Spinal cord (tissue), 10 donors: Measurements from ENCODE around the gene KCNQ5. TPM values are rescaled to one million over a fixed set of nuclear protein-coding genes. Genes with fewer than 3 reads are reported as not detected.
A peak's percentile ranks its signal among the peaks of the same experiment; 100 is the strongest.

Experiments
- DNase-seq, 6 donors: peaks; one replicate each; pipeline versions ENCODE4 v3.0.0 to v3.0.0-alpha.2; 2013 to 2015; ENCODE audit warnings: low spot score in 6 of 6, low read depth in 4 of 6
- H3K27ac ChIP-seq: one replicate; pipeline ENCODE4 v1.5.1; 2013; ENCODE audit warnings: low read depth, low read length, control low read depth
- H3K27me3 ChIP-seq: one replicate; pipeline ENCODE4 v1.6.1; 2013; ENCODE audit warnings: low read length; ENCODE audit not compliant: control insufficient read depth, insufficient read depth
- H3K36me3 ChIP-seq: one replicate; pipeline ENCODE4 v1.6.1; 2013; ENCODE audit warnings: low read length; ENCODE audit not compliant: control insufficient read depth, insufficient read depth
- H3K4me1 ChIP-seq: one replicate; pipeline ENCODE4 v1.6.1; 2013; ENCODE audit warnings: low read length; ENCODE audit not compliant: control insufficient read depth, insufficient read depth
- H3K4me3 ChIP-seq: one replicate; pipeline ENCODE4 v1.5.1; 2013; ENCODE audit warnings: low read depth, low read length, control low read depth
- H3K9me3 ChIP-seq: one replicate; pipeline ENCODE4 v1.6.1; 2013; ENCODE audit warnings: low read length; ENCODE audit not compliant: control insufficient read depth, insufficient read depth
- WGBS: methylation state at CpG from one replicate; pipeline ENCODE4 v1.1.5; 2013; ENCODE audit warnings: missing lambda C conversion rate; ENCODE audit not compliant: insufficient coverage; 5-methylcytosine and 5-hydroxymethylcytosine counted together
- polyA plus RNA-seq, 2 donors: library from polyadenylated mRNA; unstranded; fragments of 120-200 nt; gene quantifications; one replicate each; pipeline ENCODE4 v1.2.1, GENCODE V29; 2013; ENCODE audit not compliant: insufficient read length in 2 of 2
- total RNA-seq, 2 donors: library from RNA; depleted of rRNA in 1 of 2; stranded (reverse); fragments of 120-200 nt in 1 of 2; fragments of >200 nt in 1 of 2; gene quantifications; one replicate each; pipeline versions ENCODE4 v1.2.3 to v1.2.4, GENCODE V29; 2013 to 2014
- donor health status: healthy.

The KCNQ5 gene
- total and polyA plus RNA-seq, 4 donors = 2.4 to 9.2 (median 6.5) TPM

DNA sequence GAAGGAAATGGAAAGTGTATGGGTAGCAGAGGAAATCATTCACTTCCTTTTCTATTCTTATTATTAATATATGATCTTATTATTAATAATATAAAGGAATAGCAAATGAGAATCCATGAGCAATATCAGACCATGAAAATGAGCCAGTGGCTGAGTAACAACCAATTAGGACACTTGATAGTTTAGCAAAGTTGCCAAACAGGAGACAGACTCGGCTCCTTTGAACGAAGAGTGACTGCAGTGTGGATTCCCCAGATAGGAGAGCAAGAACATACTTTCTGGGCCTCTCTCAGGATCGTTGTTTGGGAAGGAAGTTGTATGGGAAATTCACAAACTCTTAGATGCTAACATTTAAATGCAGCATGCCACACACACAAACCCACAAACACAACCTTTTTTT, 381.4 kb downstream of the KCNQ5 start:
- no peaks in the 10 kb centered on the region for H3K4me1 ChIP-seq
- no peak overlapping the region for H3K4me3 ChIP-seq
- no peaks in the 10 kb centered on the region for H3K36me3 ChIP-seq
- no peak for DNase-seq
- no peaks in the 10 kb centered on the region for H3K9me3 ChIP-seq
- no peak overlapping the region for H3K27ac ChIP-seq
- H3K27me3 ChIP-seq = no peaks in the 10 kb centered on the region
- WGBS = 50% methylated on average over 1 of the region's 3 CpGs

DNA sequence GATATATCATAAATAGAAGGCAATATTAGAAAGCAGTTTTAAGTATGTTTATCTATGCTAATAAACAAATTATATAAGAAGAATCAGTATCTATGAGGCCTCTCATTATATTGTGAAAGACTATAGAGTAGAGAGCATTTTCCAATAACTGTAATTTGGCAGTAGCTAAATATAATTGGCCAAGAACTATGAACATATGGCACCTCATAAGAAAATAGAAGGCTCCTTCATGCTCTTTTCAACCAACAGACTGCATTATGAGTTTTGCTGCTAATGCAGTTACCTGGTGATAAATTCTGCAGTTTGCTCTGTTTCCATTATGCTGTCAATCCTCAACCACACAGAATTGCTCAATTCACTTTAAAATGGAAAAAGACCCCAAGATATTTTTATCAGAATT, 382.4 kb downstream of the KCNQ5 start:
- Histone ChIP-seq H3K36me3 (no peaks in the 10 kb centered on the region), H3K9me3 (no peaks in the 10 kb centered on the region), H3K27me3 (no peaks in the 10 kb centered on the region), H3K4me3 (no peak overlapping the region), H3K27ac (no peak overlapping the region), H3K4me1 (no peaks in the 10 kb centered on the region)
- DNase-seq = peak in 1 of 6 donors; percentile 51

DNA sequence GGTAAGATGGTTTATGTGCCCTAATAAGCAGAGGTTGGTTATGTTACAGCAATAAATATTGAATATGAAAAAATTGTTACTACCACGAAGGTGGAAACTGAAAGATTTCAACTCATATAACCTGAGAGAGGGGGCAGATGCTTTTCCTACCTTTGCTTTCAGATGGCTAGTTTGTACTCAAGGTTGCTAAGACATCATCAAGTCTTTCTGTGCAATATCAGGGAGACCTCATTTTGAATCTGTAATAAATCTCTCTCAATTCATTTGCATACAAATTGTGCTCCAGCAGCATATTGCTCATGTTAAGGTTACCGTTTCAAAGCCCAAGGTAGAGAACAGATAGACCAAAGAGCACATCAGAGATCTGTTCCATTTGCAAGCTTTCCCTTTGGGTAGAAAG, 383.0 kb downstream of the KCNQ5 start:
- no peaks in the 10 kb centered on the region for H3K27me3 ChIP-seq
- no peak overlapping the region for H3K27ac ChIP-seq
- no peaks in the 10 kb centered on the region for H3K36me3 ChIP-seq
- H3K9me3 ChIP-seq = no peaks in the 10 kb centered on the region
- DNase-seq = peak in 1 of 6 donors; percentile 58
- no peaks in the 10 kb centered on the region for H3K4me1 ChIP-seq
- H3K4me3 ChIP-seq = no peak overlapping the region
- WGBS = no CpG with 5 or more reads among the region's 2 CpGs

DNA sequence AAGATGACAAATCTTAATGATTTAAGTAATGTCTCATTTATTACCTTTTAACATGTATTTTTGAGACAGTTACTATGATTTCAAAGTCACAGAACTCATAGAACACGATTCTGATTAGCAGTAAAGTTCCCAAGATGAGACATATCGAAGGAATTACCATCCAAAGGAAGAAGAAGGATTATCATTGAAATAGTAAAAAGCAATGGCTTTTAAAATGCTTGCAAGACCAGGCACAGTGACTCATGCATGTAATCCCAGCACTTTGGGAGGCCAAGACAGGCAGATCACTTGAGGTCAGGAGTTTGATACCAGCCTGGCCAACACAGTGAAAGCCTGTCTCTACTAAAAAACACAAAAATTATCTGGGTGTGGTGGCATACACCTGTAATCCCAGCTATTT, 384.3 kb downstream of the KCNQ5 start:
- Histone ChIP-seq H3K4me3 (no peak overlapping the region), H3K27me3 (no peaks in the 10 kb centered on the region), H3K36me3 (no peaks in the 10 kb centered on the region), H3K9me3 (no peaks in the 10 kb centered on the region), H3K27ac (no peak overlapping the region), H3K4me1 (no peaks in the 10 kb centered on the region)
- WGBS = no CpG with 5 or more reads among the region's 2 CpGs
- no peak for DNase-seq

- 20% methylated on average over 1 of the region's 3 CpGs for WGBS
Measured at GRCh38 chr6:73011945-73012344, 390.1 kb downstream of the KCNQ5 start.

GRCh38 chr6:73017476-73017875, 395.6 kb downstream of the KCNQ5 start:
- peak in 5 of 6 donors; percentile 18 to 86 (median 36) for DNase-seq
- no peaks in the 10 kb centered on the region for H3K9me3 ChIP-seq
- H3K4me1 ChIP-seq = peaks cover 3% of the 10 kb centered on the region
- H3K36me3 ChIP-seq = no peaks in the 10 kb centered on the region
- WGBS = 33% methylated on average over 2 of the region's 2 CpGs
- H3K27ac ChIP-seq = no peak overlapping the region
- H3K27me3 ChIP-seq = no peaks in the 10 kb centered on the region
- H3K4me3 ChIP-seq = no peak overlapping the region

More at GRCh38 chr6:73011945-73012344, 390.1 kb downstream of the KCNQ5 start:
- H3K27me3 ChIP-seq = no peaks in the 10 kb centered on the region
- no peaks in the 10 kb centered on the region for H3K9me3 ChIP-seq
- no peaks in the 10 kb centered on the region for H3K36me3 ChIP-seq
- H3K27ac ChIP-seq = no peak overlapping the region
- no peak overlapping the region for H3K4me3 ChIP-seq
- H3K4me1 ChIP-seq = no peaks in the 10 kb centered on the region
- DNase-seq = no peak

DNA sequence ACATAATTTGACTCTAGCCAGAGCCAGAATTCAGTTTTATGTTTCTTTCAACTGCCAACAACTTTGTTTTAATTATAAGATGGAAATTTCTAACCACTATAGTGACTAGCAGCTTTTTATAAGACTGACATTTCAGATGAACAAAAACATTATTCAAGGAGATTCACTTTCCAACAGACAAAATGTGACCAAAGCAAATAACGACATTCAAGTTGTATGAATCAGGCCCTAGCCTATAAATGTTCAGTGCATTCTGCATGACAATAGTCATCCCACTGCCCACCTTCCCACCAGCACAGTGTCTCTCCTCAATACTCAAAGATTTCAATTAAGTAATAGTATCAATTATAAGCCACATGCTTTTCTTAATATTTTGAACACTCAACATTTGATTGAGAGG, 402.7 kb downstream of the KCNQ5 start:
- Histone ChIP-seq H3K27me3 (no peaks in the 10 kb centered on the region), H3K9me3 (no peaks in the 10 kb centered on the region), H3K27ac (no peak overlapping the region), H3K4me1 (peaks cover 2% of the 10 kb centered on the region), H3K36me3 (no peaks in the 10 kb centered on the region), H3K4me3 (no peak overlapping the region)
- DNase-seq = no peak
- WGBS = no CpG with 5 or more reads among the region's 1 CpG

- Histone ChIP-seq H3K4me3 (no peak overlapping the region), H3K27me3 (no peaks in the 10 kb centered on the region), H3K27ac (no peak overlapping the region), H3K9me3 (no peaks in the 10 kb centered on the region), H3K36me3 (no peaks in the 10 kb centered on the region), H3K4me1 (peaks cover 2% of the 10 kb centered on the region)
- no peak for DNase-seq
Measured at GRCh38 chr6:73027691-73028090, 405.8 kb downstream of the KCNQ5 start.

DNA sequence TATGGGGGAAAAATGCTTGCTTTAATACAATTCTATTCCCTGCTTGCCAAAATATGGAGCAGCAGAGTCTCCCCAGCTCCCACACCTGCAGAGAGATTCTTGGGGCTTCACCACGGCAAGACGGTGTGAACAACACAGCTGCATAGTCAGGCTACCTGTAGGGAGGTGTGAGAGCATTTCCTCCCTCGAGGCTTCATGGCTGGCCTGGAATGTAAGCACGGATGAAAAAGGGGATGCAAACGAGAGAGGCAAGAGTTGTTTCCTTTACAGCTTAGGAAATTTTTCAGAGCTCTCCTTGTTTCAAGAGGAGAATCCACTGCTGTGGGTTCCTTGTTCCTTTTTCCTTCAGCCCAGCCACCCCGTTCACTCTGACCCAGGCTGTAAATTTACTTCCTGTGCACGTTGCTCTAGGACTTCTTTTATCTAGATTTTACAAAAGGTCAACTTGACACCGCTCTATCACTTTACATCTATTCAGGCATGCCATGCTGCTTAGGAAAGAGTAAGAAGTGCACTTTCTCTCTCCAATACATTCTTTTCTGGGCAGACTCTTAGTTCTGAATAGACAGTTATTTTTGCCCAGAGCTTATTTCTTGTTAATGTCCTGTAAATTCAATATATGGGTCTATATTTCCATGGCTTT, 406.4 kb downstream of the KCNQ5 start:
- Histone ChIP-seq H3K9me3 (no peaks in the 10 kb centered on the region), H3K27ac (no peak overlapping the region), H3K36me3 (no peaks in the 10 kb centered on the region), H3K4me1 (peaks cover 2% of the 10 kb centered on the region), H3K4me3 (no peak overlapping the region), H3K27me3 (no peaks in the 10 kb centered on the region)
- DNase-seq = peak in 1 of 6 donors; percentile 6
- WGBS = 19% methylated on average over 5 of the region's 8 CpGs

- WGBS = 52% methylated on average over 2 of the region's 2 CpGs
- no peaks in the 10 kb centered on the region for H3K27me3 ChIP-seq
Measured at GRCh38 chr6:73028893-73029450, 407.1 kb downstream of the KCNQ5 start.

More at GRCh38 chr6:73028893-73029450, 407.1 kb downstream of the KCNQ5 start:
- Histone ChIP-seq H3K4me3 (no peak overlapping the region), H3K27ac (no peak overlapping the region), H3K9me3 (no peaks in the 10 kb centered on the region), H3K36me3 (no peaks in the 10 kb centered on the region), H3K4me1 (peaks cover 2% of the 10 kb centered on the region)
- peak in 1 of 6 donors; percentile 15 for DNase-seq
